ENCODE measurements around the gene DHRS7C. TPM values are rescaled to one million over a fixed set of nuclear protein-coding genes. Genes with fewer than 3 reads are reported as not detected.

DHRS7C gene
- total RNA-seq (2013) = not detected
- polyA plus RNA-seq (not detected), polyA minus RNA-seq (not detected in 2 replicates), total RNA-seq (0 to 0.15 (median 0) reads per million in 11 experiments)

GRCh38 chr17:9790889-9791876 is at the start of gene DHRS7C:
TSS of gene DHRS7C (minus strand) at chr17:9791592. CDS start at chr17:9791284, 308 bp downstream.
- Mint-ChIP-seq H3K27ac (no peak within 1 kb of the TSS), H3K27me3 (ENCODE audit: low read depth in 3 of 3) (peaks cover 1 to 6% (median 4%) of the 10 kb centered on the region in 3 donors), H3K4me3 (no peak within 1 kb of the TSS), H3K36me3 (no peaks in the 10 kb centered on the region), H3K4me1 (no peaks in the 10 kb centered on the region), H3K9me3 (no peaks in the 10 kb centered on the region)
- Histone ChIP-seq H3K9me3 (replicated peaks in 1 of 2; ENCODE audit: control insufficient read depth in 1 of 2, insufficient read depth in 1 of 2, low read length in 2 of 2) (no peaks in the 10 kb centered on the region), H3K27me3 (ENCODE audit: control insufficient read depth in 2 of 2, insufficient read depth in 2 of 2, low read length in 2 of 2) (no peaks in the 10 kb centered on the region), H3K4me2 (replicated peaks; ENCODE audit: extremely low read depth, low read length, poor library complexity, severe bottlenecking) (no peak within 1 kb of the TSS), H3K4me1 (ENCODE audit: control insufficient read depth in 1 of 2, insufficient read depth in 2 of 2, low read length in 2 of 2) (no peaks in the 10 kb centered on the region), H3K27ac (ENCODE audit: low read depth in 1 of 2, low read length in 2 of 2) (no peak within 1 kb of the TSS), H3K9ac (ENCODE audit: insufficient read depth, low read length, poor library complexity, severe bottlenecking) (no peak within 1 kb of the TSS), H4K20me1 (ENCODE audit: insufficient read depth, low read length) (no peaks in the 10 kb centered on the region), H3K36me3 (replicated peaks in 1 of 2; ENCODE audit: control insufficient read depth in 1 of 2, insufficient read depth in 2 of 2, low read length in 2 of 2) (no peaks in the 10 kb centered on the region), H3K4me3 (replicated peaks in 1 of 3; ENCODE audit: low read depth in 2 of 3, low read length in 3 of 3) (no peak within 1 kb of the TSS), H3K79me2 (ENCODE audit: insufficient read depth, low read length) (no peaks in the 10 kb centered on the region), H2AFZ (ENCODE audit: insufficient read depth, low read depth, low read length, poor library complexity, severe bottlenecking) (no peak within 1 kb of the TSS)
- no peak for TF ChIP-seq CTCF (IDR thresholded peaks at IDR 0.05)
- no peak for DNase-seq
- WGBS (ENCODE audit: insufficient coverage) = 89% methylated on average over 11 of the region's 15 CpGs
- intact Hi-C loops (cut with micrococcal nuclease) = no loop called here

GRCh38 chr17:9839433-9839832 is 48.0 kb upstream of the DHRS7C start:
- no peak for TF ChIP-seq CTCF (IDR thresholded peaks at IDR 0.05)
- Histone ChIP-seq H3K9ac (ENCODE audit: insufficient read depth, low read length, poor library complexity, severe bottlenecking) (no peak overlapping the region), H3K4me2 (replicated peaks; ENCODE audit: extremely low read depth, low read length, poor library complexity, severe bottlenecking) (no peak overlapping the region), H3K27ac (ENCODE audit: low read depth in 1 of 2, low read length in 2 of 2) (no peak overlapping the region), H3K79me2 (ENCODE audit: insufficient read depth, low read length) (no peaks in the 10 kb centered on the region), H3K4me3 (replicated peaks in 1 of 3; ENCODE audit: low read depth in 2 of 3, low read length in 3 of 3) (no peak overlapping the region), H2AFZ (ENCODE audit: insufficient read depth, low read depth, low read length, poor library complexity, severe bottlenecking) (no peak overlapping the region), H3K27me3 (ENCODE audit: control insufficient read depth in 2 of 2, insufficient read depth in 2 of 2, low read length in 2 of 2) (no peaks in the 10 kb centered on the region), H4K20me1 (ENCODE audit: insufficient read depth, low read length) (no peaks in the 10 kb centered on the region), H3K9me3 (replicated peaks in 1 of 2; ENCODE audit: control insufficient read depth in 1 of 2, insufficient read depth in 1 of 2, low read length in 2 of 2) (no peaks in the 10 kb centered on the region), H3K4me1 (ENCODE audit: control insufficient read depth in 1 of 2, insufficient read depth in 2 of 2, low read length in 2 of 2) (no peaks in the 10 kb centered on the region), H3K36me3 (replicated peaks in 1 of 2; ENCODE audit: control insufficient read depth in 1 of 2, insufficient read depth in 2 of 2, low read length in 2 of 2) (no peaks in the 10 kb centered on the region)
- no peak overlapping the region for H3K27ac Mint-ChIP-seq
- H3K4me3 Mint-ChIP-seq = no peak overlapping the region
- DNase-seq = no peak
- intact Hi-C loops (cut with micrococcal nuclease) = no loop called here
- H3K9me3 Mint-ChIP-seq = peaks cover 0 to 2% (median under 1%) of the 10 kb centered on the region in 7 donors
- no peaks in the 10 kb centered on the region for H3K4me1 Mint-ChIP-seq
- H3K36me3 Mint-ChIP-seq = no peaks in the 10 kb centered on the region
- peaks cover 4 to 9% (median 8%) of the 10 kb centered on the region in 3 donors for H3K27me3 Mint-ChIP-seq (ENCODE audit: low read depth in 3 of 3)
- 48% methylated on average over 4 of the region's 4 CpGs for WGBS (ENCODE audit: insufficient coverage)

Measured in CD14-positive monocyte (primary cell).